Activated T-cell treated with anti-CD3 and anti-CD28 coated beads, Interleukin-2, amount 50 U/mL, for 4 hours (primary cell): ENCODE data around the gene RPF1. TPM values are rescaled to one million over a fixed set of nuclear protein-coding genes. Genes with fewer than 3 reads are reported as not detected.
A peak's percentile ranks its signal among the peaks of the same experiment; 100 is the strongest.
"Not testable (repeated sequence)": the region's sequence is repeated elsewhere in the genome, so short reads cannot be mapped to it uniquely, and the experiment has no call there.

Experiments
- ATAC-seq, 2 donors: fragments of 200-7000 bp; cut with Tn5 transposase; one replicate each; pipeline ENCODE4 v1.10.0; 2021
- DNase-seq: peaks from one replicate; pipeline ENCODE4 v3.0.0-alpha.2; 2020
- H3K27me3 Mint-ChIP-seq: one replicate; pipeline ENCODE4 v1.8.0; 2021; ENCODE audit warnings: low read depth, mixed read lengths
- H3K36me3 Mint-ChIP-seq: one replicate; pipeline ENCODE4 v1.8.0; 2022; ENCODE audit warnings: mixed read lengths; ENCODE audit not compliant: insufficient read depth
- H3K4me1 Mint-ChIP-seq: one replicate; pipeline ENCODE4 v1.8.0; 2021; ENCODE audit warnings: low read depth, mixed read lengths
- H3K4me3 Mint-ChIP-seq: one replicate; pipeline ENCODE4 v1.8.0; 2021; ENCODE audit warnings: mild to moderate bottlenecking, moderate library complexity, mixed read lengths
- H3K9me3 Mint-ChIP-seq: one replicate; pipeline ENCODE4 v1.8.0; 2021; ENCODE audit warnings: mixed read lengths
- total RNA-seq, 3 donors: library from RNA; stranded (reverse); gene quantifications; one replicate each; pipeline ENCODE4 v1.2.1, GENCODE V29; 2021

Gene RPF1, protein sequence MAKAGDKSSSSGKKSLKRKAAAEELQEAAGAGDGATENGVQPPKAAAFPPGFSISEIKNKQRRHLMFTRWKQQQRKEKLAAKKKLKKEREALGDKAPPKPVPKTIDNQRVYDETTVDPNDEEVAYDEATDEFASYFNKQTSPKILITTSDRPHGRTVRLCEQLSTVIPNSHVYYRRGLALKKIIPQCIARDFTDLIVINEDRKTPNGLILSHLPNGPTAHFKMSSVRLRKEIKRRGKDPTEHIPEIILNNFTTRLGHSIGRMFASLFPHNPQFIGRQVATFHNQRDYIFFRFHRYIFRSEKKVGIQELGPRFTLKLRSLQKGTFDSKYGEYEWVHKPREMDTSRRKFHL
- total RNA-seq, result 10 to 100 TPM; 88.2 to 96.1 (median 92.9) TPM

DNA sequence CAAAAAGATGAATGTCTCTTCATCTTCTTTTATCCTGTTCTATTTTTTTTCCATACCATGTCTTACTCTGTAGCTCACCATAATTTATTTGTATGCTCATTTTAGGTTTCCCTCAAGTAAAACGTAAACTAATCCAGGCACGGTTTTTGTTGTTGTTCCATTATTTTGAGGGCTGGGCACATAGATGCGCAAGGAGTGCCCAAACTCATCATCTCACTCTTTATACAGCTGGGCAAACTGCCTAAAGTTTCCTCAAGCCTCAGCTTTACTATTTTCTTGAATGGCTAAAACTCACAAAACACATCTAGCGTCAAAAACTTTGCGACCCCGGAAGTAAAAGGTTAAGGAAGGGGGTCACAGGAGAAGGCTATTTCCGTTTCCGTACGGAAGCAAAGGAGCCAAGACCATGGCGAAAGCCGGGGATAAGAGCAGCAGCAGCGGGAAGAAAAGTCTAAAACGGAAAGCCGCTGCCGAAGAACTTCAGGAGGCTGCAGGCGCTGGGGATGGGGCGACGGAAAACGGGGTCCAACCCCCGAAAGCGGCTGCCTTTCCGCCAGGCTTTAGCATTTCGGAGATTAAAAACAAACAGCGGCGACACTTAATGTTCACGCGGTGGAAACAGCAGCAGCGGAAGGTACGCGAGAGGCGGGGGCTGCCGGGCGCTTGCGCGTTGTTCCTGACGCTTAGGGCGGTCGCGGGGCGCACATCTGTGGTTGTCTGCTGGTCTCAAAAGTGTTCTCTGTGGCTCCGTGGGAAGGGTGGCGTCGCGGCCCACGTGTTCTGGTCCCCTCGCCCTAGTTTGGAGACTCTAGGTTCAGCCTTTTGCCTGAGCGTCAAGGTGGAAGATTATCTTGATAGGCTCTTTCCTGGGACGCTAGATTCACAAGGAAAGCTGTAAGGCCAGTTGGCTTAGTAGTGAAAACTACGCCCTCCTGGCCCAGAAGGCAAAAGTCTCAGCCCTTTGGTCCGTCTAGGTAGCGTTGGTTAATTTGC, at the start of gene RPF1:
Gene RPF1 (plus strand): TSS at position 391 of the 993 bp plus-strand sequence. CDS start 16 bp downstream, at position 407.
- ATAC-seq (peak; percentile 97 to 98), DNase-seq (peak; percentile 70)
- Mint-ChIP-seq H3K4me1 (peaks cover 40% of the 10 kb centered on the region), H3K27me3 (peaks cover 24% of the 10 kb centered on the region), H3K9me3 (peaks cover 10% of the 10 kb centered on the region), H3K4me3 (peak within 1 kb of the TSS; percentile 100), H3K36me3 (peaks cover 30% of the 10 kb centered on the region)

DNA sequence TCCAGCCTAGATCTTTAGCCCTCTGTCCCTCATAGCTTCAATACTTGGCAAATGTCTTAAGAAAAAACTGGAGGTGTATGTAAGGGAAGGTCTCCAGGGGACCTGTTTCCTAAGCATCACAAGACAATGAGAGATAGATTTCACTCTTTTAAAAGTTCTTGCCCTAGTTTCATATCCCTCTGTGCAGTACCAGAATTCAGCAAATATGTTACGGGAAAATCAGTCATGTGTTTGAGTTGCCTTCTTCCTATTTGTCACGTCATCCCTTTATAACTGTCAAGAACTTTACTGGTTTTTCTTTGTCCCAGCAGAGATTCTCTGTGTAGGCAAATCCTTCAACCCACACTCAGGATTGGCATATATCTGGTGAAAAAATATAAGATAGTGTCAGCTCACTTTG, 48.5 kb upstream of the RPF1 start:
- Mint-ChIP-seq H3K4me1 (peaks cover 11% of the 10 kb centered on the region), H3K36me3 (peaks cover 2% of the 10 kb centered on the region)
- ATAC-seq, result no peak

DNA sequence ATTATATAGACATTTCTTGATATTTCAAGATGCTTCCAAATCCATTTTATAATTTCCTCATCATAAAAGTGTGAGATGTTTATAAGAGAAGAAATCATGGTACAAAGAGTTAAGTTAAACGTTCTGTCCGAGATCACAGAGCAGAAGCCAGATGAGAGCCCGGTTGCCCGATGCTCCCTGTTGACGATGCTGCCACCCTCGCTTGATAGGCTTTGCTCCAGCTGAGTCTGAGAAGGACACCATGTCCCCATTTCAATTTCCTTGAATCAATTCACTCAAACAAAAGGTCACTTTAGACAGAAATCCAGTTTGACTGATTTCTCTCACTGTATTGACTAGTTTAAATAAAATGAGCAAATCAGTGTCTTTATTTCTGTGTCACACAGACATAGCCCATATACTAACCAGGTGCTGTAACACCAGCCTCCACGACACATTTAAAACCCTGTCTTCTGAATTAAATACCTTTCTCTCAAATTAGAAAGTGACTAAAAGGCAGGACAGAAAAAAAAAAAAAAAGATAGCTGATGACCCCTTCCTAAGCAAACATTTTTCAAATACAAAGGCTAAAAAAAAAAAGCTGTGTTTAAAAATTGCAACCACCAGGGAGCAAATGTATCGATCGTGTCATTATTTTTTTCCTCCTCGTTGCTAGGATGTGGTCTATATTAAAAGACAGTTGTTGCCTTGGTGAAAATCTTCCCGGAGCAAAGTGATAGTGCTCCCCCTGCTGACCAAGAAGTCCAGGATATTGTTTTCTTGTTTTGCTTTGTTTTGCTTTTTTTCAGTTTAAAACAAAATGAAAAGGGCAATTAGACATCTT, 45.6 kb upstream of the RPF1 start:
- peaks cover 11% of the 10 kb centered on the region for H3K9me3 Mint-ChIP-seq
- H3K4me3 Mint-ChIP-seq, result peak overlapping the region; percentile 57
- ATAC-seq, result peak; percentile 58 to 73
- H3K4me1 Mint-ChIP-seq, result peaks cover 17% of the 10 kb centered on the region
- peaks cover 2% of the 10 kb centered on the region for H3K36me3 Mint-ChIP-seq
- no peaks in the 10 kb centered on the region for H3K27me3 Mint-ChIP-seq
- DNase-seq, result peak; percentile 39

More for the DNA sequence above, 48.5 kb upstream of the RPF1 start:
- no peak for DNase-seq
- Mint-ChIP-seq H3K9me3 (peaks cover 11% of the 10 kb centered on the region), H3K4me3 (no peak overlapping the region), H3K27me3 (no peaks in the 10 kb centered on the region)

DNA sequence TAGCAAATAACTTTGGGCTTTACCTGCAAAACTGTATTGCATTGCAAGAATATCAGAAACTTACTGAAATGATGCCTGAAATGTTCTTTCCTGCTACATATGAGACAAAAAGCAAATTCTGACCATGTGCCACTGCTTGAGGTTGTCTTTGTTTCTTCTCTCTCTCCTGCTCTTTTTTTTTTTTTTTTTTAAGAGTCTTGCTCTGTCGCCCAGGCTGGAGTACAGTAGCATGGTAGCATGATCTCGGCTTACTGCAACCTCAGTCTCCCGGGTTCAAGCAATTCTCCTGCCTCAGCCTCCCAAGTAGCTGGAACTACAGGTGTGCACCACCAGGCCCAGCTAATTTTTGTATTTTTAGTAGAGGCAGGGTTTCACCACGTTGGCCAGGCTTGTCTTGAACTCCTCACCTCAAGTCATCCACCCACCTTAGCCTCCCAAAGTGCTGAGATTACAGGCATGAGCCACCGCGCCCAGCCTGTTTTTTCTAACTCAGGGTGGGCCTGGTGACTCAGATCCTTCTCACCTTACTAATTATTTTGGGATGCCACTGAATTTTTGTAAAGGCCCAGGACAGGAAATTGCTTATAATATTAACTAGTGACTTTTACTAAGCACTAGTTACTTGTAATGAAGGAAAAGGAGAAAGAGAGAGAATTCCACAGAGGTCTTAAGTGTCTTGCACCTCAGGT, 44.8 kb upstream of the RPF1 start:
- Mint-ChIP-seq H3K9me3 (peaks cover 10% of the 10 kb centered on the region), H3K4me1 (peaks cover 17% of the 10 kb centered on the region), H3K36me3 (peaks cover 2% of the 10 kb centered on the region), H3K27me3 (no peaks in the 10 kb centered on the region), H3K4me3 (peak overlapping the region; percentile 57)
- no peak for ATAC-seq
- no peak for DNase-seq

DNA sequence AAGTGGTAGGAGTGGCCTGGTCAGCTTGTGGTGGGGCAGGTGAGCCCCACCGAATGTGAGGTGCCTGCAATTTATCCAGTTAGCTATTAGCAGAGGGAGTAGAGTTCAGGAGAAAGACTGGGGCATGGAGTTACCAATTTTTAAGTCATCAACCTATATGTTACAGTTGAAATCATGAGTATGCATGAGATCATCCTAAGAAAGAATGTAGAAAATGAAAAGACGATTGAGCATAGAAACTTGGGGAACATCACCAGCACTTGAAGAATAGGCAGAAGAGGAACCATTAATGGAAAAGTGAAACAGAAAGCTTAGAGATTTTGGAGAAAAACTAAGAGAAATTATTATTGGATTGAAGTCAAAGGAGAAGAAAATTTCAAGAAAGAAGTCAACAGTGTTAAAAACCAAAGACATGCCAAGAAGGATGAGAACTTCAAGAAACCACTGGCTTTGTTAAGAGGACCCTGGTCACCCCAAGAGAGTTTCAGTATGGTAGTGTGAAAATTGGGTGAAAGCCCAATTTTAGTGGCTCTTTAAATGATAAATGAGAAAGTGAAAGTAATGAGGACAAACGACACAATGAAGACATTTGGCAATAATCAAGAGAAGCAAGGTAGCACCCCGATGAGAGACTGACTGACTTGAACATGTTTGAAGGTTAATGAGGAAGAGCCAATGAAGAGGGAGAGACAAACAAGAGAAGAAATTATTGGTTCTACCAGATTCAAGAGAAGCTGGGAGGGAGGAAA, 44.1 kb upstream of the RPF1 start:
- ATAC-seq (peak; percentile 25 to 39), DNase-seq (no peak)
- Mint-ChIP-seq H3K9me3 (peaks cover 3% of the 10 kb centered on the region), H3K27me3 (no peaks in the 10 kb centered on the region), H3K4me3 (no peak overlapping the region), H3K36me3 (no peaks in the 10 kb centered on the region), H3K4me1 (peaks cover 17% of the 10 kb centered on the region)

DNA sequence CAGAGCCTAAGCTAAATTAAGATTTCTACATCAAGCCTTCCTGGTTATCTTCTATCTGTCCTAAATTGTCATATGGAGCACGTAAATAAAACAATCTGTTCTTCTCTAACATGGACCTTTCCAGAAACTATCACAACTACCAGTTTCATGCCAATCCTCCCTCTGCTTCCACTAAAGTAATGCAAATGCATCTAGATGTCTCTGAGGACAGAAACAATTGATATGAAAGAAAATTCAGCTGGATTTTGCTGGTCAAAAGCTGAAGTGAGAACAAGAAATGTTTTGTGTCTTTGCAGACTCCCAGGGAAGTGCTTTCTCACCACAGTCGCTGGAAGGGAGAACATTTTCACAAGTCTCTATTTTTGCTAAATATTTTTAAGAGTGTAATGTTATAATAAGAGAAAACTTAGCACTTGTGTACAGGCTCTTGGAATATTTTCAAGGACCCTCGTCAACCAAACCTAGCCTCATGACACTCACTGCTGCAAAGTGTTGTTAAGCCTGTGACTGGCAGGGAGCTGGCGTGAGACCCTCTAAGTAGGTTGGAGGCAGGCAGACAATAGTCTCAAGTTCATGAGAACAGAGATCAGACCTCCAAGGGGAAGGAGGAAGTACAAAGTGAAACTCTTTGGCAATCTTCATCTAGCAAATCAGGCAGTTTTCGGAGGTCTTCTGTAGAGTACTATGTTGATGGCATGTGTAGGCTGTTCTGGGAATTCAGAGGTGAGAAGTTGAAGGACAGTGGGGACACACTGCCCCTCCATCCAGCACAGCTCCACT, 42.0 kb upstream of the RPF1 start:
- Mint-ChIP-seq H3K27me3 (no peaks in the 10 kb centered on the region), H3K4me1 (peaks cover 19% of the 10 kb centered on the region), H3K4me3 (no peak overlapping the region), H3K9me3 (no peaks in the 10 kb centered on the region), H3K36me3 (no peaks in the 10 kb centered on the region)
- DNase-seq (no peak), ATAC-seq (no peak)

DNA sequence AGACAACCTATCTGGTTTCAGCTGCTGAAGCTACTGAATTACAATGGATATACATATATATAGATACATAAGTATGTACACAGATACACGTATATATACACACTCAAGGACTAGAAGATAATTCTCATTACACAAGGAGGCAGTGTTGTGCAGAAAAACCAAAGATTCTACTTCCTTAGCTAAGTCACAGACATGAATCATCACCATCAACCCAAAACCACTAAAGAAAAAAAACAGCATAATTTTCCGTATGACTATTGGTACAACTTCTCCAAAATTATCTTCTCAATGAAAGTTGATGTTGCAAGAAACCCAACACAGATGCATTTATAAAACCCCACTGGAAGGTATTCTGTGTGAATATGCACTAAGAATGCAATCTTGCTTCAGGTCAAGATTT, 36.8 kb upstream of the RPF1 start:
- H3K9me3 Mint-ChIP-seq, result no peaks in the 10 kb centered on the region
- H3K4me1 Mint-ChIP-seq, result peaks cover 19% of the 10 kb centered on the region
- peaks cover 7% of the 10 kb centered on the region for H3K27me3 Mint-ChIP-seq
- no peak overlapping the region for H3K4me3 Mint-ChIP-seq
- DNase-seq (no peak), ATAC-seq (peak; percentile 94 to 99)
- H3K36me3 Mint-ChIP-seq, result no peaks in the 10 kb centered on the region

DNA sequence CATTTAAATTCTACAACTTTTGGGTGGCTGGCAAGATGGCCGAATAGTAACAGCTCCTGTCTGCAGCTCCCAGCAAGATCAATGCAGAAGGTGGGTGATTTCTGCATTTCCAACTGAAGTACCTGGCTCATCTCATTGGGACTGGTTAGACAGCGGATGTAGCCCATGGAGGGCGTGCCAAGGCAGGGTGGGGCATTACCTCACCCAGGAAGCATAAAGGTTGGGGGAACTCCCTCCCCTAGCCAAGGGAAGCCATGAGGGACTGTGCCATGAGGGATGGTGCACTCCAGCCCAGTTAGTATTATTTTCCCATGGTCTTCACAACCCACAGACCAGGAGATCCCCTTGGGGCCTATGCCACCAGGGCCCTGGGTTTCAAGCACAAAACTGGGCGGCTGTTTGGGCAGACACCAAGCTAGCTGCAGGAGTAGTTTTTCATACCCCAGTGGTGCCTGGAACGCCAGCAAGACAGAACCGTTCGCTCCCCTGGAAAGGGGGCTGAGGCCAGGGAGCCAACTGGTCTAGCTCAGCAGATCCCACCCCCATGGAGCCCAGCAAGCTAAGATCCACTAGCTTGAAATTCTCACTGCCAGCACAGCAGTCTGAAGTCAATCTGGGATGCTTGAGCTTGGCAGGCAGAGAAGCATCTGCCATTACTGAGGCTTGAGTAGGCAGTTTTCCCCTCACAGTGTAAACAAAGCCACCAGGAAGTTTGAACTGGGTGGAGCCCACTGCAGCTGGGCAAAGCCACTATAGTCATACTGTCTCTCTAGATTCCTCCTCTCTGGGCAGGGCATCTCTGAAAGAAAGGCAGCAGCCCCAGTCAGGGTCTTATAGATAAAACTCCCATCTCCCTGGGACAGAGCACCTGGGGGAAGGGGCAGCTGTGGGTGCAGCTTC, 36.1 kb upstream of the RPF1 start:
- ATAC-seq, result peak; percentile 47 to 61
- H3K4me3 Mint-ChIP-seq, H3K9me3 Mint-ChIP-seq: not testable (repeated sequence)

DNA sequence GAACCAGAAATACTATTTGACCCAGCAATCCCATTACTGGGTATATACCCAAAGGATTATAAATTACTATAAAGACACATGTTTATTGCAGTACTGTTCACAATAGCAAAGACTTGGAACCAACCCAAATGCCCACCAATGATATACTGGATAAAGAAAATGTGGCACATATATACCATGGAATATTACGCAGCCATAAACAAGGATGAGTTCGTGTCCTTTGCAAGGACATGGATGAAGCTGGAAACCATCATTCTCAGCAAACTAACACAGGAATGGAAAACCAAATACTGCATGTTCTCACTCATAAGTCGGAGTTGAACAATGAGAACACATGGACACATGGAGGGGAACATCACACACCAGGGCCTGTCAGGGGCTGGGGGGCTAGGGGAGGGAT, 30.4 kb upstream of the RPF1 start:
- not testable (repeated sequence) for H3K9me3 Mint-ChIP-seq, DNase-seq, ATAC-seq, H3K4me3 Mint-ChIP-seq, H3K4me1 Mint-ChIP-seq, H3K36me3 Mint-ChIP-seq
- peaks cover 16% of the 10 kb centered on the region for H3K27me3 Mint-ChIP-seq

More for the DNA sequence above, 36.1 kb upstream of the RPF1 start:
- H3K4me1 Mint-ChIP-seq, result peaks cover 15% of the 10 kb centered on the region
- not testable (repeated sequence) for H3K36me3 Mint-ChIP-seq, DNase-seq, H3K27me3 Mint-ChIP-seq

DNA sequence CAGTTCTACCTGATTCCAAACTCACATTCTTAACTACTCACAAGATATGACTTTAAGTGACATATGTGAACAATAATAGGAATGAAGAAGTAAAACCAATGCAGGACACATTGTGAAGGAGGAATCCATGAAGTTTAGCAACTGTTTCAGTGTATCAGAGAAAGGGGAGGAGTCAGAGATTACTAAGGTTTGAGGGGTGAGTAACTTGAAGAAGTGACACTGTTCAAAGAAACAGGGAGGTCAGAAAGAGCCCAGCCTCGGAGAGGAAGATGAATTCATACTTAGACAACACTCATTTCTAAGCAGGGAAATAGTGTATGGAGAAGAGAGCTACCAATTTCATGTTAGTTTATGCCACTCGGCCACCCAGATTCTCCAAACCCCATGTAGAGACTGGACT, 28.2 kb upstream of the RPF1 start:
- H3K4me3 Mint-ChIP-seq, result no peak overlapping the region
- ATAC-seq, result no peak

DNA sequence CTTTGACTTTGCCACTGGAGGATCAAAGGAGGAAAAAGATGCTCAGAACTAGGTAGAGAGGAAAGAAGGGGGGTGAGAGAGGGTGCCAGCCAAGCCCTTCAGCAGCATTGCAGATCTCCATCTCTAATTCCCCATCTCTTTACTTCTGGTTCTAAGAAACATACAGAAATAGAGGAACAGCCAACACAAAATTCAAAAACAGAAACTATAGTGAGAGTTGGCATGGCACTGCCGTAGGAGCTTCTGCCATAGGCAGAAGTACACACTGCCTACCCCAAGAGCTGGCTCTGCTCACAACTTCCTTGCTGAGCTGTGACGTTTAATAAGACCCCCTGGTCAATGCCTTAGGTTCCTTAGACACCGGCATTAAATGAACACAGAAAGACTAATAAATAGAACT, 26.6 kb upstream of the RPF1 start:
- Mint-ChIP-seq H3K36me3 (no peaks in the 10 kb centered on the region), H3K4me3 (no peak overlapping the region), H3K9me3 (no peaks in the 10 kb centered on the region), H3K4me1 (no peaks in the 10 kb centered on the region), H3K27me3 (peaks cover 16% of the 10 kb centered on the region)
- DNase-seq, result no peak
- ATAC-seq, result no peak

More for the DNA sequence above, 28.2 kb upstream of the RPF1 start:
- Mint-ChIP-seq H3K27me3 (peaks cover 17% of the 10 kb centered on the region), H3K36me3 (no peaks in the 10 kb centered on the region), H3K4me1 (no peaks in the 10 kb centered on the region), H3K9me3 (no peaks in the 10 kb centered on the region)
- DNase-seq, result no peak

DNA sequence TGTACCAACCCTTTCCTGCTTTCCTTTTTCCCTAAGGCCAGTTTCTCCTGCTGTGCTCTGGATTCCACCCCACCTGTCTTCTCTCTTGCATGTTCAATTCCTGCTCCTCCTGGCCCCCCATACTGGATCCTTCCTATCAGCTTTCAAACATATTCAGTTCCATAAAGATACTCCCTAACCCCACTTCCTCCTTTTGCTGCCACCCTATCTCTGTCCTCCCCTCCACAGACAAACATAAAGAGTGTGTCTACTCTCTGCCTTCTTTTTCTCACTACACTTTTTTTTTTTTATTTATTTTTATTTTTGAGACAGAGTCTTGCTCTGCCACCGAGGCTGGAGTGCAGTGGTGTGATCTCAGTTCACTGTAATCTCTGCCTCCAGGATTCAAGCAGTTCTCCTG, 16.9 kb upstream of the RPF1 start:
- Mint-ChIP-seq H3K27me3 (peaks cover 37% of the 10 kb centered on the region), H3K9me3 (no peaks in the 10 kb centered on the region), H3K4me3 (no peak overlapping the region), H3K36me3 (no peaks in the 10 kb centered on the region), H3K4me1 (no peaks in the 10 kb centered on the region)
- ATAC-seq, result no peak
- no peak for DNase-seq
